Measurements from ENCODE around the gene ADSL. TPM values are rescaled to one million over a fixed set of nuclear protein-coding genes. Genes with fewer than 3 reads are reported as not detected.

ADSL gene
- total RNA-seq, 1 experiment from 2014 or later, result 126 TPM

- DNase-seq (ENCODE audit: low read depth, low spot score), result no peak
- H3K36me3 ChIP-seq (ENCODE audit: control insufficient read depth in 1 of 2, insufficient read depth in 2 of 2, low read length in 2 of 2), result no peaks in the 10 kb centered on the region
- no peak overlapping the region for H2AFZ ChIP-seq (ENCODE audit: low read depth, low read length, poor library complexity, severe bottlenecking)
- no peaks in the 10 kb centered on the region for H3K9me3 ChIP-seq (ENCODE audit: control insufficient read depth in 1 of 2, insufficient read depth in 1 of 2, low read depth in 1 of 2, low read length in 2 of 2)
- CTCF ChIA-PET, result no interaction called here
- H3K4me2 ChIP-seq (ENCODE audit: low read length), result no peak overlapping the region
- intact Hi-C loops (cut with micrococcal nuclease), result loop anchor here (1.0 to 10.0 kb wide), 2 partner anchors 164 to 407 kb away; partner anchors contain the start of gene TNRC6B
- ATAC-seq, result no peak
- TF ChIP-seq TCF7L2 (IDR thresholded peaks at IDR 0.05; ENCODE audit: borderline replicate concordance, extremely low read depth, insufficient read depth, insufficient read length) (no peak), MAX (IDR thresholded peaks at IDR 0.05) (no peak), RAD21 (IDR thresholded peaks at IDR 0.05; ENCODE audit: low read depth) (no peak), SRF (IDR thresholded peaks at IDR 0.05; ENCODE audit: low read depth) (no peak), EGR1 (IDR thresholded peaks at IDR 0.05; ENCODE audit: low read depth) (no peak), EZH2 (IDR thresholded peaks at IDR 0.05) (no peak), REST (IDR thresholded peaks at IDR 0.05; ENCODE audit: low read depth) (no peak), CBX3 (IDR thresholded peaks at IDR 0.05; ENCODE audit: low read depth) (no peak), SP1 (IDR thresholded peaks at IDR 0.05; ENCODE audit: low read depth) (no peak), EZH2phosphoT487 (IDR thresholded peaks at IDR 0.05; ENCODE audit: borderline replicate concordance) (no peak), FOSL1 (IDR thresholded peaks at IDR 0.05; ENCODE audit: low read depth) (no peak), ZNF274 (IDR thresholded peaks at IDR 0.05; ENCODE audit: low read depth, low read length) (no peak), YY1 (IDR thresholded peaks at IDR 0.05; ENCODE audit: extremely low read depth, insufficient replicate concordance, low read depth, low read length) (no peak)
- TF ChIP-seq, protein P1, sequence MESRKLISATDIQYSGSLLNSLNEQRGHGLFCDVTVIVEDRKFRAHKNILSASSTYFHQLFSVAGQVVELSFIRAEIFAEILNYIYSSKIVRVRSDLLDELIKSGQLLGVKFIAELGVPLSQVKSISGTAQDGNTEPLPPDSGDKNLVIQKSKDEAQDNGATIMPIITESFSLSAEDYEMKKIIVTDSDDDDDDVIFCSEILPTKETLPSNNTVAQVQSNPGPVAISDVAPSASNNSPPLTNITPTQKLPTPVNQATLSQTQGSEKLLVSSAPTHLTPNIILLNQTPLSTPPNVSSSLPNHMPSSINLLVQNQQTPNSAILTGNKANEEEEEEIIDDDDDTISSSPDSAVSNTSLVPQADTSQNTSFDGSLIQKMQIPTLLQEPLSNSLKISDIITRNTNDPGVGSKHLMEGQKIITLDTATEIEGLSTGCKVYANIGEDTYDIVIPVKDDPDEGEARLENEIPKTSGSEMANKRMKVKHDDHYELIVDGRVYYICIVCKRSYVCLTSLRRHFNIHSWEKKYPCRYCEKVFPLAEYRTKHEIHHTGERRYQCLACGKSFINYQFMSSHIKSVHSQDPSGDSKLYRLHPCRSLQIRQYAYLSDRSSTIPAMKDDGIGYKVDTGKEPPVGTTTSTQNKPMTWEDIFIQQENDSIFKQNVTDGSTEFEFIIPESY (IDR thresholded peaks at IDR 0.05; ENCODE audit: extremely low read depth, insufficient replicate concordance, low read length), result no peak
- peaks cover 0 to 6% of the 10 kb centered on the region in 2 experiments; a peak in 2 of 4 replicates for H3K4me1 ChIP-seq (ENCODE audit: control insufficient read depth in 1 of 2, insufficient read depth in 2 of 2, low read length in 2 of 2)
- H3K9me2 ChIP-seq (ENCODE audit: insufficient read depth), result no peaks in the 10 kb centered on the region
- RAD21 ChIA-PET (ENCODE audit: low non-redundant PET in 1 of 2, low total read pairs in 2 of 2, uncharacterized antibody in 2 of 2, unreplicated experiment in 2 of 2), result no interaction called here
- H3K27ac ChIP-seq (ENCODE audit: low read depth, low read length), result no peak overlapping the region
- POLR2A ChIA-PET, result no interaction called here
- BruUV-seq (replicated peaks), result no TSS peak
- H3K27me3 ChIP-seq (ENCODE audit: insufficient read depth, low read length), result no peaks in the 10 kb centered on the region
- H3K9ac ChIP-seq (ENCODE audit: low read length), result no peak overlapping the region
- no peak overlapping the region for H3K4me3 ChIP-seq (replicated peaks in 1 of 2; ENCODE audit: low read depth in 1 of 2, low read length in 2 of 2)
- peaks cover 10% of the 10 kb centered on the region; the same call in 1 of the 2 replicates for H3K79me2 ChIP-seq (ENCODE audit: insufficient read depth, low read length)
- no peaks in the 10 kb centered on the region for H4K20me1 ChIP-seq (ENCODE audit: insufficient read depth)
These were observed 4.7 kb upstream of the ADSL start for GRCh38 chr22:40341604-40342003.

Measured in HCT116 (cell line).